GM21528 (cell line): ENCODE measurements around the gene MUSTN1.

ENCODE experiments used
- ATAC-seq: cut with Tn5 transposase; IDR thresholded peaks from one replicate; pipeline ENCODE4 v1.9.1; 2021; ENCODE audit warnings: mild to moderate bottlenecking, moderate library complexity; ENCODE audit not compliant: unreplicated experiment, low FRiP score

The MUSTN1 gene

DNA sequence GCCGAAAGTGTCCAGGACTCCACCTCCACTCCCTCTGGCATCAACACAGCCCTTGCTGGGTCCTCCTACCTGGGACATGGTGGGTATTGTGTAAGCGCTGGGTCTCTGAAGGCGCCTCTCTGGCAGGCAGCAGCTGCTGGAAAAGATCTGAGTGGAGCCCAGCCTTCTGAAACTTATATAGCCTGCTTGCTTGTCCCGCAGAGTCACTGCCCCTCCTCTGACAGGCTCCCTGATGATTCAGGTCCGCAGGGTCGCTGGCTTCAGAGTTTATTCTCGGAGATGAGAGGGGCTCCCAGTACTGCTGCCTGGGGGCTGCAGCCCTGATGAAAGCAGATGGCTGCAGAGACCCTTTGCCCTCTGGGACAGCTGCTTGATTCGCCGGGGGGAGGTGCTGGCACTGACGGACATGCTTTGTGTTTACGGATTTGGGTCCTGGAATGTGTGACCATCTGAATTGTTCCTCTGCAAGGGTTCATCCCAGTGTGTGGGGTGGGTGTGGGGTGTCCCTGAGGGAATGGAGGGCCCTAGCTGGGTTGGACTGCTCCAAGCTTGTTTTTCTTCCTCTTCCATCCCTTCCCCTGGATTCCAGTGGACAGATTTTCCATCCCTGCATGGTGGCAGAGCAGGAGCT is at the start of gene MUSTN1:
Gene MUSTN1, minus strand, starts transcription at position 149 of the 631 bp plus-strand sequence. Its CDS starts 71 bp downstream, at position 78.
- ATAC-seq, result no peak

DNA sequence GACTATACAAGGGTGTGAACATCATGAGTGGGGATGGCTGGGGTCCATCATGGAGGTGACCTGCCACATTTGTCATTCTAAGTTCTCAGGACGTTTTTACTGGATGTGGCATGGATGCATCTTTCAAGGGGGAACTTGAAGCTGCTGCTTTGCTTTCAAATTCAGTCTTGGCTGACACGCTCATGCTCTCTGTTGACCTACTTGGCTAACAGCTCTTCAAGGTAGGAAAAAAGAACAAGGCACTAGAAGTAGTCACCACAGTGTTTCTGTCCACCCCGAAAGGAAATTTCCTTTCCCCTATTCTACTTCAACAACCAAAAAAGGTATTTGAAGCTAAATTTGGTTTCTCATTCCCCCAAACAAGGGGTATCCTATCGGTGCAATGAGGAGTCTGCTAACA is 47.6 kb upstream of the MUSTN1 start:
- no peak for ATAC-seq

DNA sequence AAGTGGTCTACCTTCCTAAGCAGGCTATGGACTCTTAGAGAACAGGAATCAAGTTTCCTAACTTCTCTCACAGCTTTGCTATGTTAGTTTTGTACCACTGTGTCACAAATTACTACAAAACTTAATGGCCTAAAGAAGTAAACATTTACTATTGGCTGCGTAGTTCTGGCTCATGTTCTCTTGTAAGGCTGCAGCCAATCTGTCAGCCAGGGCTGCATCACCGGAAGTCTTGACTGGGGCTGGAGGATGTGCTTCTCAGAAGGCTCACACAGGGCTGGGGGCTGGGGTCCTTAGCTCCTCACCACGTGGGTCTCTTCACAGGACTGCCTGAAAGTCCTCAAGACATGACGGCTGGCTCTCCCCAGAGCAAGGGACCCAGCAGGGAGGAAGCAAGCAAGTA is 47.1 kb upstream of the MUSTN1 start:
- no peak for ATAC-seq

DNA sequence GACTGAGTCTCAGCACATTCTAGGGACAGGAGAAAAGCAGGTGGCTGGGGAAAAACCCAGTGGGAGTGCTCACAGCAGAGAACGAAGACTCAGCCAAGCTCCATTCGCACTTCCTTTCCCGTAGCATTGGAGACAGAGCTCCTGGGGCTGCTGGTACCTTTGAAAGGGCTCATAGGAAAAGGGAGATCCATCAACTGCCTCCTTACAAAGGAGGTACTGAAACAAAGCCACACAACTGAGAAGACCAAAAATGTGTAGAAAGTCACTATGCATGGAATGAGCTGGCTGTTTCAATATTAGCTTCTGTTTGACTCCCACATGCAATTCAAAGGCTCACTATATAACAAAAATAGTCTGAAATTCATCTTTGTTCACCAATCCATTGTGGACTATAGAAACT is 45.7 kb upstream of the MUSTN1 start:
- ATAC-seq, result no peak

DNA sequence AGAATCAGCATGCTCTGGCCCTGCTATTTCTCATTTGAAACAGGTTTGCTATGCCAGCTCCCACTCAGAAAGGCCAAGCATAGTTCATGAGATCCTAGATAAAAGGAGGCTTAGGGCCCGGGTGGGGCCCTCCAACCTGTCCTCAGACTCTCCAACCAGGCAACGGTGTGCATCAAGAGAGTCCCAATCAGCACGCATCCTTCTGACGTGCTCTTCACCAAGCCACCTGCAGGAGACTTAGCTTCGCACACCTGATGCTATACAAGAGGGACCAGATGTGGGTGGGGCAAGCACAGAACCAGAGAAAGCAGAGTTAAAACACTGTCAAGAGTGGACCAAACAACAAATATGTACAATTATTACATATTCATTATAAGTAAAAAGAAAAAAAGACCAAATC is 45.2 kb upstream of the MUSTN1 start:
- ATAC-seq, result no peak

DNA sequence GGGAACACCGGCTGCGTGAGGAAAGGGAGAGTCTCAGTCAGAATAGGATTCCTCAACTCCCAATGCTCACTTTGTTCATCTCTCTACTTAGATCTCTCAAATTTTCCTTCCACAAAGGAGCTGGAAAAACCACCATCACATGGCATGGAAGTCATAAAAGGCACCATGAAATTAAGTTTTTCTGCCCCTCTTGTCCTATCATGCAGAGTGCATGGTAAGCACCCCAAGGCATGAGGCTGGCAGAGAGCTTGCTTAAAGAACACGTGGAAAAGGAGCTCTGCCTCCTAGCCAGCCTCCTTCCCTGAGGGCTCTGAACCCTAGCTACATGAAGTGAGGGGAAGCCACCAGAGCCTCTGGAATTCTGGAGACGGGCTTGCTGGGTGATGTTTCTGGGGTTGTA is 44.8 kb upstream of the MUSTN1 start:
- ATAC-seq, result no peak

DNA sequence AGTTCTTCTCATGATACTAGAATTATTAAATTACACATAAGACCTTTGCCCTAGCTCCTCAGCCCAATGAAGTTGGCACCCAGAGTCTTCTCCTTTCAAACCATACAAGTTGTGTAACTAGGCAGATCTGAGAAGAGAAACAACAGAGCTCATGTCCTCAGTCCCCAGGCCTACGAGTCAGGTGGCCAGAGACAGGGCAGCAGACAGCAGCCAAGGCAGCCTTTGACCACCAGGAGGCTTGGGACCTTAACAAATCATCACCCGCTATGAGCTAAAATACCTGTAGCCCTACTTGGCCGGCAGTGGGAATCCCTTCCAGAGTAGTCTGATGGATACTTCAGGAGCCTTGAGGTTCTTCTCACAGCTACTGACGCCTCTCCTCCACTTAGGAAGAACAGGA is 44.3 kb upstream of the MUSTN1 start:
- ATAC-seq, result no peak

DNA sequence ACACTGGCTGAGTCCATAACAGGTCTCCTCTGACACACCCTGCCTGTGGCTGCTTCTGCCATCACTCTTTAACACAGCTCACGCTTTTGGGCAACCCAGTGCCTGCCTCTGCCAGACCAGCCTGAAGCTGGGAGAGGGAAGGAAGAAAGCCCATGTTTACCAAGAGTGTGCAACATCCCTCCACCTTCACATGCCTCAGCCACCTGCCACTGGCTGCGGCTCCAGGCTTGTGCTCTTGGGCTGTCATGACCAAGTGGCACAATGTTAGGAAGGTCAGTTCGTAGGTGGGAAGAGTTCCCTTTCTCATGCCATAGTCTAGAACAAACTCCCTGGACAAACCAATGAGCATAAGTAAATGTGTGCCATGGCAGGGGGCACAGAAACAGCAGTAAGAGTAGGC is 42.3 kb upstream of the MUSTN1 start:
- no peak for ATAC-seq

DNA sequence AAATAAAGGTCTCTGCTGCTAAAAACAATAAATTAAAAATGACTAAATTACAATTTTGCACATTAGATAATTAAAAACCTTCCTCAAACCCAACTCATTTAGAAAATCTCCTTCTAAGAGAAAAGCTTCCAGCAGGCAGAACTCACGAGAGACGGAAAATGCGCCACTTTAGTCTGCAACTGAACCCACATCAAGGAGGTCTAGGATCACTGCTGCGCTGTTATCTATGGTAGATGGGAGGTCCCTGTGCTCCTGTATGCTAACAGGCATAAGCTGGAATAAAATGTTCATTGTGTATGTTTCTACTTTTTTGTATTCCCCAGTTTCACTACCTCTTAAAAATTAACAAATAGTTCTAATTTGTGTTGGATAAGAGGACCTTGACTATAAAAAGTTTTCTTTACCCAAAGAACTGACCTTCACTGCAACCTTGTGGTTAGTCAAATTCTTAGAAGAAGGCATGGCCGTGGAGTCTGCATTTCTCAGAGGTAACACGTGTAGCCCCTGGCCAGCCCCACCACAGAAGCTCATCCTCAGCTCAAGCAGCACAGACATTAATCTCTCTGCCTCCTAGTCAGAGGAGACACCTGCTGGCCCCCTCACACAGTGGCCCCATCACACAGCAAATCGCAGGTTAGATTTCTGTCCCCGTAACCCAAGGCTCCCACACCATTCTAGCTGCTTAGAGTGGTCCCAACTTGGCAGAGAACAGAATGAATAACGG is 40.2 kb upstream of the MUSTN1 start:
- no peak for ATAC-seq

DNA sequence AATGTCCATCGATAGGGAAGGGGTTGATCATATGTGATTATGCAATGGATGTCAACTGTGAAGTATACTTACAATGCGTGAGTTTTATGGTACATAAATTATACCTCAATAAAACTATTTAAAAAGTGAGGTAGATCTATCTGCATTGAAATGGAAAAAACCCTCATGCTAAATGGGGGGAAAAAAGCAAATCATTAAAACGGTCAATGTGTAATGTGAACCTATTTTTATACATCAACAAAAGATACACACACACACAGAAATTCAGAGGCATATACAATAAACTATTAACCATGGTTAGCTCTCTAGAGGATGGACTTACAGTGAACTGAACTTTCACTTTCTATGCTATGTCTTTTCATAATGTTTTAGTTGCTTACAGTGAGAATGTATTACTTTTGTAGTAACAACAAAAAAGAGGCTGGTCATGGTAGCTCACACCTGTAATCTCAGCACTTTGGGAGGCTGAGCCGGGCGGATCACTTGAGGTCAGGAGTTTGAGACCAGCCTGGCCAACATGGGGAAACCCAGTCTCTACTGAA is 39.4 kb upstream of the MUSTN1 start:
- no peak for ATAC-seq

DNA sequence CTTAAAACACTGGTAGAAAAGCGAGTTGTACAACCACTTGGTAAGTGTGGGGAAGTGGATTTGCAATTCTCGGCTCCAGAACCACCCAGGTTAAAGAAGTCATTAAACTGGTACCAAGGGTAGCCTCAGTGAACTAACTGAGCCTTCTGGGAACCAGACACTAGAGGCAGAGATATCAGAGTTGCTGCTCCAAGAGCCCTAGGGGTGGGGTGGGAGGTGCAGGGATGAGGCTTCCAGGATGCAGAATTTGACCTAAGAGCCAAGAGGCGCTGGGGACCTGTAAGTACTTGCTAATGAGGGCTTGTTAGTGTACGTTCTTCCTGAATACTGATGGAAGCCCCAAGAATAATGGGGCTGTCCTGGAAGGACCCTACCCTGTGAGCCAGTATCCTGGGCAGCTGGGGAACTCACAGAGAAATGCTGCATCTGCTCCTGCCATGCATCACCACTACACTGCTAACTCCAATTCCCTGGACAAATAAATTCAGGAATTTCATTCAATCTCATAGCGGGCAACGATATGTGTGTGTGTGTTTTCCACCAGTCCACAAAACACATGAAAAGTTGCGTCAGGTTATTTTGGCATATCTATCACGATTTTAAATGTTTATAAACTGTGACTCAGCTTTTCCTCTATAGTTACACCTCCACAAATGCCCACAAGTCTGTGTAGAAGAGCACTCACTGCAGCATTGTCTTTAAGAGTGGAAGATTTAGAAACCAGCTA is 38.8 kb upstream of the MUSTN1 start:
- no peak for ATAC-seq

DNA sequence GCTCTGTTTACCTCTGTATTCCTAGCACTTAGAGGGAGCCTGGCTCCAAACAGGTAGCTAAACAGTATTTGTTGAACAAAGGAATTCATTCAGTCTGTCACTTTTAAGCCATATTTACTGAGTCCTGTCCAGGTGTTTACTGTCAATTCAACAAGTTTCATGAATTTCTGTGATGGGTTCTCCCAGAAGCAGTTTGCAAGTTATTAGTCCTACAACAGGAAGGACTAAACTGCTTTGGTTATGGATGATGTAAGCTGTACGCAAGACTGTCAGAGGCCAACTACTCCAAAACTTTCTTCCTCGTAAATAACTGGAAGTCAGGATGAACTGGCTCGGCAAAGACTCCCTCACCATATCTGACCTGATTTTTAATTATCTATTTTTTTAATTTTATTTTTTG is 37.4 kb upstream of the MUSTN1 start:
- ATAC-seq, result no peak

DNA sequence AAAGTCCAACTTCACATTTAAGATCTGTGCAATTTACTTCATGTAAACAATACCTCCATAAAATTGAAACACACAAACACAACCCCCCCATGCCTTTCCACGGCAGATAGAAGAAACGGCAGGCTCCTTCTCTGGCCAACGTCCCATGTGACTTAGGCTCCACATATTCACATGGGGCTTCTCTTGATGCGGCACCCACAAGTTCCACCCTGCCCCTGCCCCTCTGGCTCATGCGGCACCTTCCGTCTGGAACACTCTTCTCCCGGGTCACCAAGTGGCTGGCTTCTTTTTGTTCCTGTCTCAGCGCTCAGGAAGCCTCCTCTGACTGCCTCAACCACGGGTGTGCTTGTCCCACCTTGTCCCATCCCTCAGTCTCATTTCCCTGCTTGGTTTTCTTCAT is 36.9 kb upstream of the MUSTN1 start:
- no peak for ATAC-seq

DNA sequence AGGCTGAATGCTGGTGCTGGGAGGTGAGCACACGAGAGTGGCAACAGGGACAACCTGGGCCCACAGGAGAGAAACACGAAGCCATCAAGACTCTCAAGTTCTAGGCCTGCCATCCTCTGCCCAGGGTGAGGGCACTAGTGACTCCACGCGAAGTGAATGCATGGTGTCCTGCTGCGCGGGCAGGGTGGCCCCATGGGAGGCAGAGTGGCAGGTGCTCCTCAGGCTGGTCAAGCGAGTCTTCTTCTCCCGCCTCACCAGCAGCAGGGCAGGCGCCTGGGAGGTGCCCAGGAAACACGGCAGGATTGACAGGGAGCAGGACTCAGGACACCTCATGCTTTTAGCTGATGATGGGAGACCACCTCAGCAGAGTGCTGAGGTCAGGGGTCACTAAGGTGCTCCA is 35.7 kb upstream of the MUSTN1 start:
- ATAC-seq, result no peak

DNA sequence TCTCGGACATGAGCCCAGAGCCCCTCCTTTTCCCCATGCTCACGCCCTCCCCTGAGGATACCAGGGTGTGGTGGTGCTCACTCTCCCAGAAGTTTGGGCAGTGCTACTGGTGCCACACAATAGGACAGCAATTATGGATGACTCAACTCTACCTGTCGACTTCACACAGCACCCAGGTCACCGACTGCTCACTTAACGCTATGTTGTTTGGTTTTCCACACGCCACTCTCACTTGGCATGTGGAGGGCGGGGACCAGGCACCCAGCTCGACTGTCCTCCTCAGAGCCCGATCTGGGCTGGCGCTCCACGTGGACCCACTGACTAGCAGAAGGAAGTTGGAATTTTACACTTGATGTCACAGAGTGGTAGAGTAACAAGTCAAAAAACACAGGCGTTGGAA is 31.6 kb upstream of the MUSTN1 start:
- no peak for ATAC-seq

DNA sequence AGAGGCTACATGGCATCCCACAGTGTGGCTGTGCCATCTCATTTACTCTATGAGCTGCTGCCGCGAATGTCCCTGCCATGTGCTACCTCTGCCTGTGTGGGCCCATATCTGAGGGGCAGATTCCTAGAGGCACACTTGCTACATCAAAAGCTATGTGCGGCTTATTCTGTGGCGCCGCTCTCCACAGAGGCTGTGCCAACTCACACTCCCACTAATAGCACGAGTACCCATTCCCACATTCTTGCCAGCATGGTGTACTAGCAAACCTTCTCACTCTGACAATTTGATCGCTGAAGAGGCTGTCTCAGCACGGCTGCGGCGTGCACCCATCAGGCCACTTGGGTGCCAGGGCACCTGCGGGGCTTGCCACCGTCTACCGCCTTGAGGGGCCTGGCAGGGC is 31.2 kb upstream of the MUSTN1 start:
- no peak for ATAC-seq

DNA sequence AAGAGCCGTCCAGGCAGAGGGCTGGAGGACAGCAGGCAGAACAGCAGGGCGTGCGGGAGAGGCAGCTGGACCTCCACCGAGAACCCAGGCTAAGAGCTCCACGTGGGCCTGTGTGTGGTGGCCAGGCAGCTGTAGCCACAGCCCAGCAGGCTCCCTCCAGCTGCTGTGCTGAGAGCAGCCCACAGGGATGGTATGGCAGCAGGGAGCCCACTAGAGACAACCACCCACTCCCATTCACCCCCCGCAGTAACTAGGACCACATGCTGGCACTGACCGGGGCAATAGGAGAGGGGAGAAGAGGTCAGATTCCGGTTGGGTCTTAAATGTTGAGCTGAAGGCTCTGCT is 25.6 kb upstream of the MUSTN1 start:
- no peak for ATAC-seq

DNA sequence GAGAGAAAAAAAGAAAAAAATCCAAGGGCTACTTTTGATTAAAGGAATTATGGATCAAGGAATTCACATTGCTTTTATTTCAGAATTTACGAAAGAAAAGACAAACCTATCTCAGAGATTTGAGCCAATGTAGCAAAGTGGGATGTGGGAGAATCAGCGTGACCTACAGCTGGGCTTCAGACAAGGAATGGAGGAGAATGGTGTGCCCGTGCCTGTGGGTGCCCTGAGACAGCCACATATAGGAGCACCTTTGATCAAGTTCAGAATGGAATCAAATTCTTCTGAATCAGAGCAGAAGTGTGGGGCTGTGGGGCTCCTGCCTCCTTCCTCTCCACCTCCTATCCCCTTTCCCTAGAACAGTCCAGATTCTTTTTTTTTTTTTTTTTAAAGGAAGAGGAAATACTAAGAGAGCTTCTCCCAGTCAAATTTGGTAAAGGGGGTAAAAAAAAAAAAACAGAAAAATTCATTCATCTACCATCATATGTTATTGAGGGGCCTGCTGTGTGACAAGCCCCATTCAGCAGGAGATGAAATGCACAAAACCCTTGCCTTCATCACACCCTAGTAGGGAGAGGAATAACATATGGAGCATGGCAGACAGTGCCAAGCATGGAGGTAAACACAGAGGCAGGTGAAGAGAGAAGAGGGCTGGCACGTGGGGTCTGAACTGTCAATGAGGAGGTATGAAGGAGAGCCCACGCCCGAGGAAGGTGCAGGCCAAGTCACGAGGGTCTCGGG is 25.0 kb upstream of the MUSTN1 start:
- no peak for ATAC-seq

DNA sequence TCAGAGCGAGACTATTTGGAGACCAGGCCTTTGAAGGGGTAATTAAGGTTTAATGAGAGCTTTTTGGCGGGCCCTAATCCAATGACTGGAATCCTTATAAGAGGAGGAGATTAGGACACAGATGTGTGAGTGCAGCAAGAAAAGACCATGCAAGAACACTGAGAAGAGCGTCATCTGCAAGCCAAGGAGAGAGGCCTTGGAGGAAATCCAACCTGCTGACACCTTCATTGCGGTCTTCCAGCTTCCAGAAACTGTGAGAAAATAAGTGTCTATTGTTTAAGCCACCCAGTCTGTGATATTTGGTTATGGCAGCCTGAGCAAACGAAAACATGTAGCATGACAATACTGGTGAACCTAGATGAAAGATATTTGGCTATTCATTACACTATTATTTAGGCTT is 23.0 kb upstream of the MUSTN1 start:
- no peak for ATAC-seq

DNA sequence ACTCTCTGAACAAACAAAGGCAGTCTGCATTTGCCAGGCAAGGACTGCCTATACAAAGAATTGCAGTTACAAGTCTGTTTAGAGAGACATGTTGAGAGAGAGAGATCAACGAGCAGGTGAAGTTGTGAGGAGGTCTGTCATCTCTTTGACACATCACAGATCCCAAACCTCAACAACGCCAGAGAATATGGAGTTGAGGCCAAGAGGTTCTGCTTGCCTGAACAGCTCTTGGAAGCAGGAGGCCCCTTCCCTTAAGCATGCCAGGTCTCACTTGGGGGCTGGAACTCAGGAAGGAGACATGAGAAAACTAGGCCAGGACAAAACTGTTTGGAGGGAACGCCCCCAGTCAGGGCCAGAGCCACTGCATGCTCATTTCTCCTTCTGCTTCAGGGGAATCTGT is 22.3 kb upstream of the MUSTN1 start:
- no peak for ATAC-seq

DNA sequence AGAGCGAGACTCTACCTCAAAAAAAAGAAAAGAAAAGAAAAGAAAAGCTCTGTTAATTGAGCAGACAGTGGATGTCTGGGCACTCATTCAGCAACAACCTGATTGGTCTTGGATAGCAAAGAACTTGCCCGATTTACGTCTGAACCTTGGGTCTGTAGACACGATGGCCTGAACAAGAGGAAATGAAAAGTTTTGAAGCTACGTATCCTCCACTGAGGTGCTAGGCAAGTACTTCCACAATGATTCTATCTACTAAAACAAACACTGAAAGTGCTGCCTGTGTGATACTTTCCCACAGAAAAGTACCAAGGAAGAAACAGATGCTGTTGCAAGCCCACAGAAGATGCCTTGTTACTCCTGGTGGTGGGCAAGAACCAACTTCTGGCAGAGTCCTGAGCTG is 21.8 kb upstream of the MUSTN1 start:
- ATAC-seq, result no peak
